Heart right ventricle (tissue), 16 donors: Measurements from ENCODE around the gene USP54. TPM values are rescaled to one million over a fixed set of nuclear protein-coding genes. Genes with fewer than 3 reads are reported as not detected.

Experiments
- ATAC-seq, 8 donors: fragments of 200-7000 bp; cut with Tn5 transposase; one replicate each; pipeline ENCODE4 v1.9.1; 2020; ENCODE audit warnings: mild to moderate bottlenecking in 8 of 8, moderate library complexity in 8 of 8, moderate number of reproducible peaks in 1 of 8
- DNase-seq, 2 donors: peaks; one replicate each; pipeline ENCODE4 v3.0.0-alpha.2; 2020
- H3K27ac ChIP-seq, 10 donors: fragments of 200-600 bp; sonication (generic) in 2 of 10; one replicate each; pipeline versions ENCODE4 v1.5.0 to v1.8.0; 2020 to 2022; ENCODE audit warnings: mild to moderate bottlenecking in 3 of 10
- H3K27me3 ChIP-seq, 7 donors: fragments of 200-600 bp; one replicate each; pipeline ENCODE4 v1.8.0; 2021 to 2022; ENCODE audit warnings: mild to moderate bottlenecking in 2 of 7
- H3K36me3 ChIP-seq, 9 donors: fragments of 200-600 bp; sonication (generic) in 1 of 9; one replicate each; pipeline versions ENCODE4 v1.5.0 to v1.8.0; 2020 to 2022; ENCODE audit warnings: mild to moderate bottlenecking in 2 of 9
- H3K4me1 ChIP-seq, 9 donors: fragments of 200-600 bp; sonication (generic) in 1 of 9; one replicate each; pipeline versions ENCODE4 v1.5.0 to v1.8.0; 2020 to 2022; ENCODE audit warnings: mild to moderate bottlenecking in 4 of 9
- H3K4me3 ChIP-seq, 10 donors: fragments of 200-600 bp; sonication (generic) in 2 of 10; one replicate each; pipeline versions ENCODE4 v1.5.0 to v1.8.0; 2020 to 2022; ENCODE audit warnings: mild to moderate bottlenecking in 7 of 10, moderate library complexity in 2 of 10
- H3K9me3 ChIP-seq, 11 donors: fragments of 200-600 bp in 10 of 11; sonication (generic) in 2 of 11; one replicate each; pipeline versions ENCODE4 v1.5.0 to v1.8.0; 2013 to 2022; ENCODE audit warnings: mild to moderate bottlenecking in 2 of 11, control low read depth in 1 of 11, moderate library complexity in 1 of 11
- CTCF ChIP-seq, 9 donors: fragments of 200-600 bp; sonication (generic) in 2 of 9; IDR thresholded peaks; one replicate each; pipeline versions ENCODE4 v1.5.0 to v1.8.0; 2021 to 2022; ENCODE audit warnings: antibody characterized with exemption in 9 of 9, mild to moderate bottlenecking in 5 of 9, moderate library complexity in 1 of 9
- WGBS, 2 donors: extraction: QIAGEN DNeasy Blood & Tissue Kit; methylation state at CpG; one replicate each; pipeline ENCODE4 v1.1.7; 2013; ENCODE audit warnings: inconsistent platforms in 1 of 2; 5-methylcytosine and 5-hydroxymethylcytosine counted together
- intact Hi-C, 10 donors: fragments of 100-400 bp; cut with DNase I; formaldehyde crosslinking; loops; one replicate each; pipeline versions ENCODE4 v1.11.1 to v1.14.2; 2022
- polyA plus RNA-seq, 2 donors: library from polyadenylated mRNA; stranded (reverse); fragments of 200-250 nt; gene quantifications; one replicate each; pipeline ENCODE4 v1.2.3, GENCODE V29; 2013
- total RNA-seq, 10 donors: library from RNA; stranded (reverse); fragmentation: NEBNext Ultra II Directional in 3 of 10; extraction: Animal tissue kit (Norgen Biotek cat#: 25700) in 3 of 10; gene quantifications; one replicate each; pipeline versions ENCODE4 v1.2.1 to v1.2.4, GENCODE V29; 2021 to 2023
- donor health status: Arrhythmogenic right ventricular cardiomyopathy.
- donor health status: ischemic (EF 13 %, LVEDD 7.1; RV severe dilation, severe dysfunction).
- donor health status: healthy with polysubstance abuse.
- donor health status: DM: no; HTN: yes; CAD: no.
- donor health status: DM: no; HTN: no; CAD: no.
- donor health status: ischemic (EF 25% LVEDD 6.9; RV normal size, moderate dysfunction).
- donor health status: ischemic (EF 25% LVEDD 5.7; RV mildly dilated, moderate dysfunction).
- donor health status: healthy.
- donor health status: DM: yes; HTN: yes; CAD: no.
- donor health status: Ischemic cardiomyopathy.
- donor health status: ischemic (EF 35%, LVEDD 5.7; RV mildly dilated, moderate dysfunction).
- donor health status: nonischemic (EF 11% LVEDD 7.7; RV severe dilation, severe dysfunction).
- donor health status: DM: yes; HTN: yes; CAD: no.
- donor health status: PGD.
- donor health status: ischemic (EF 29% LVEDD 5.4; RV normal size, mild dysfunction).
- donor health status: nonischemic (EF 23%, LVEDD 6.1; RV moderate dilation, normal function).

The USP54 gene
- total and polyA plus RNA-seq, 12 donors, result 7.9 to 34.5 (median 18.1) TPM

GRCh38 chr10:73493781-73494180, 97.4 kb downstream of the USP54 start:
- Histone ChIP-seq H3K36me3 (peaks cover 0 to 21% (median 5%) of the 10 kb centered on the region in 9 donors), H3K4me1 (peaks cover 7 to 57% (median 41%) of the 10 kb centered on the region in 9 donors), H3K9me3 (no peaks in the 10 kb centered on the region), H3K27ac (peak overlapping the region in 2 of 10 donors; percentile 23 to 99), H3K27me3 (no peaks in the 10 kb centered on the region), H3K4me3 (peak overlapping the region in 6 of 10 donors; percentile 66 to 98 (median 80))
- no peak for TF ChIP-seq CTCF (IDR thresholded peaks at IDR 0.05)
- DNase-seq (no peak), ATAC-seq (no peak)
- WGBS, 2 donors, result 29 to 46% methylated on average over 2 of the region's 2 CpGs
- intact Hi-C loops, result loop anchor here in 1 of 10 donors (10.0 kb wide), 1 partner anchor 239 kb away; the partner anchor contains the start of gene MRPS16

- H3K27ac ChIP-seq, result no peak overlapping the region
- DNase-seq (no peak), ATAC-seq (no peak)
- peaks cover 0 to 47% (median 0%) of the 10 kb centered on the region in 9 donors for H3K36me3 ChIP-seq
- no peaks in the 10 kb centered on the region for H3K9me3 ChIP-seq
- peaks cover 0 to 16% (median 10%) of the 10 kb centered on the region in 9 donors for H3K4me1 ChIP-seq
- 91 to 97% methylated on average over 4 of the region's 4 CpGs for WGBS, 2 donors
- no peak for TF ChIP-seq CTCF (IDR thresholded peaks at IDR 0.05)
- H3K27me3 ChIP-seq, result no peaks in the 10 kb centered on the region
- H3K4me3 ChIP-seq, result no peak overlapping the region
- intact Hi-C loops, result no loop called here
These were observed 104.5 kb downstream of the USP54 start for GRCh38 chr10:73486601-73487000.

GRCh38 chr10:73485320-73485719, 105.8 kb downstream of the USP54 start:
- ATAC-seq (no peak), DNase-seq (no peak)
- Histone ChIP-seq H3K27ac (peak overlapping the region in 1 of 10 donors; percentile 16), H3K27me3 (no peaks in the 10 kb centered on the region), H3K4me3 (no peak overlapping the region), H3K9me3 (no peaks in the 10 kb centered on the region), H3K4me1 (peaks cover 0 to 13% (median 6%) of the 10 kb centered on the region in 9 donors), H3K36me3 (peaks cover 0 to 38% (median 0%) of the 10 kb centered on the region in 9 donors)
- 50 to 62% methylated on average over 1 of the region's 1 CpG for WGBS, 2 donors
- intact Hi-C loops, result no loop called here
- no peak for TF ChIP-seq CTCF (IDR thresholded peaks at IDR 0.05)

GRCh38 chr10:73480158-73480557, 111.0 kb downstream of the USP54 start:
- Histone ChIP-seq H3K9me3 (no peaks in the 10 kb centered on the region), H3K36me3 (peaks cover 0 to 60% (median 32%) of the 10 kb centered on the region in 9 donors), H3K4me1 (peaks cover 0 to 8% (median under 1%) of the 10 kb centered on the region in 9 donors), H3K4me3 (no peak overlapping the region), H3K27ac (no peak overlapping the region), H3K27me3 (no peaks in the 10 kb centered on the region)
- ATAC-seq (no peak), DNase-seq (no peak)
- intact Hi-C loops, result no loop called here
- WGBS, 2 donors, result 94 to 95% methylated on average over 7 of the region's 7 CpGs
- no peak for TF ChIP-seq CTCF (IDR thresholded peaks at IDR 0.05)
